ENCODE results near the gene OR1M1.

DNA sequence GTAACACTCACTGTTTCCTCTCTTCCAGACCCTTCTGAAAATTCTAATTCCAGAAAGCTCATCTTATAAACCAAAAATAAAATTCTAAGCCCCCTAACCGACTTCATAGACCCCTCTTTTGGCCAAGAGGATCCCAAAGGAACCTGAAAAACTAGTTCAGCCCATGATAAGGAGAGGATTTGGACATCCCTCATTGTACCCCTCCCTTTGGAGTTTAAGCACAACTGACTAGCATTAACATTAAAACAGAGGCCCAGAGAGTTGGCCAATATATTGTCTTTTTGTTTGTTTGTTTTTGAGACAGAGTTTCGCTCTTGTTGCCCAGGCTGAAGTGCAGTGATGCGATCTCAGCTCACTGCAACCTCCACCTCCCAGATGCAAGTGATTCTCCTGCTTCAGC, 42.4 kb upstream of the OR1M1 start:
- TF ChIP-seq, protein P1, sequence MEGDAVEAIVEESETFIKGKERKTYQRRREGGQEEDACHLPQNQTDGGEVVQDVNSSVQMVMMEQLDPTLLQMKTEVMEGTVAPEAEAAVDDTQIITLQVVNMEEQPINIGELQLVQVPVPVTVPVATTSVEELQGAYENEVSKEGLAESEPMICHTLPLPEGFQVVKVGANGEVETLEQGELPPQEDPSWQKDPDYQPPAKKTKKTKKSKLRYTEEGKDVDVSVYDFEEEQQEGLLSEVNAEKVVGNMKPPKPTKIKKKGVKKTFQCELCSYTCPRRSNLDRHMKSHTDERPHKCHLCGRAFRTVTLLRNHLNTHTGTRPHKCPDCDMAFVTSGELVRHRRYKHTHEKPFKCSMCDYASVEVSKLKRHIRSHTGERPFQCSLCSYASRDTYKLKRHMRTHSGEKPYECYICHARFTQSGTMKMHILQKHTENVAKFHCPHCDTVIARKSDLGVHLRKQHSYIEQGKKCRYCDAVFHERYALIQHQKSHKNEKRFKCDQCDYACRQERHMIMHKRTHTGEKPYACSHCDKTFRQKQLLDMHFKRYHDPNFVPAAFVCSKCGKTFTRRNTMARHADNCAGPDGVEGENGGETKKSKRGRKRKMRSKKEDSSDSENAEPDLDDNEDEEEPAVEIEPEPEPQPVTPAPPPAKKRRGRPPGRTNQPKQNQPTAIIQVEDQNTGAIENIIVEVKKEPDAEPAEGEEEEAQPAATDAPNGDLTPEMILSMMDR (IDR thresholded peaks at IDR 0.05; ENCODE audit: low read depth, low read length, missing input control), result no peak
- TF ChIP-seq YY1 (IDR thresholded peaks at IDR 0.05), result no peak

Data from liver (tissue), 2 donors.